Cardiac fibroblast (primary cell): Measurements from ENCODE around the gene VGLL2.

Experiments
- DNase-seq, 2 donors: peaks; one replicate each; pipeline versions ENCODE4 v3.0.0 to v3.0.0-alpha.2; 2010; ENCODE audit warnings: low read depth in 2 of 2
- H3K4me3 ChIP-seq, 2 donors: replicated peaks in 1 of 2; 1 replicate in 1 of 2; 2 replicates in 1 of 2; pipeline ENCODE4 v1.5.1; 2011; ENCODE audit warnings: low read depth in 2 of 2, low read length in 2 of 2, mild to moderate bottlenecking in 2 of 2, moderate library complexity in 1 of 2
- CTCF ChIP-seq: IDR thresholded peaks from one replicate; pipeline ENCODE4 v1.5.1; 2011; ENCODE audit warnings: low read depth, mild to moderate bottlenecking, low read length, inconsistent platforms

VGLL2 gene

GRCh38 chr6:117298941-117299340, 33.6 kb downstream of the VGLL2 start:
- H3K4me3 ChIP-seq = no peak overlapping the region
- no peak for DNase-seq
- no peak for TF ChIP-seq CTCF

- no peak overlapping the region for H3K4me3 ChIP-seq
- DNase-seq = no peak
- no peak for TF ChIP-seq CTCF
Observed at GRCh38 chr6:117303323-117303722, 38.0 kb downstream of the VGLL2 start.

DNA sequence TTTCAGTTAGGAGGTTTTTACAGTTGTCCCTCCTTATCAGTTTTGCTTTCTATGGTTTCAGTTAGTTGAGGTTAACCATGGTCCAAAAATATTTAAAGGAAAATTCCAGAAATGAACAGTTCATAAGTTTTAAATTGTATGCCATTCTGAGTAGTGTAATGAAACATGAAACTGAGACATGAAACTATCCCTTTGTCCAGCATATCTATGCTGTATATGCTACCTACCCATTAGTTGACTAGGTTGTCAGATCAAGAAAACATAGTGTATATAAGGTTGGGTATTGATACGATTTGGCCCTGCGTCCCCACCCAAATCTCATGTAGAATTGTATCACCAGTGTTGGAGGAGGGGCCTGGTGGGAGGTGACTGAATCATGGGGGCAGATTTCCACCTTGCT, 39.1 kb downstream of the VGLL2 start:
- no peak for TF ChIP-seq CTCF
- no peak for DNase-seq

GRCh38 chr6:117306227-117306790, 41.0 kb downstream of the VGLL2 start:
- TF ChIP-seq CTCF = no peak
- H3K4me3 ChIP-seq = no peak overlapping the region
- DNase-seq = no peak

More for the DNA sequence above, 39.1 kb downstream of the VGLL2 start:
- no peak overlapping the region for H3K4me3 ChIP-seq

- no peak overlapping the region for H3K4me3 ChIP-seq
- DNase-seq = no peak
- TF ChIP-seq CTCF = no peak
Observed at GRCh38 chr6:117307655-117308054, 42.3 kb downstream of the VGLL2 start.

GRCh38 chr6:117309069-117309468, 43.7 kb downstream of the VGLL2 start:
- no peak overlapping the region for H3K4me3 ChIP-seq
- no peak for DNase-seq
- no peak for TF ChIP-seq CTCF

DNA sequence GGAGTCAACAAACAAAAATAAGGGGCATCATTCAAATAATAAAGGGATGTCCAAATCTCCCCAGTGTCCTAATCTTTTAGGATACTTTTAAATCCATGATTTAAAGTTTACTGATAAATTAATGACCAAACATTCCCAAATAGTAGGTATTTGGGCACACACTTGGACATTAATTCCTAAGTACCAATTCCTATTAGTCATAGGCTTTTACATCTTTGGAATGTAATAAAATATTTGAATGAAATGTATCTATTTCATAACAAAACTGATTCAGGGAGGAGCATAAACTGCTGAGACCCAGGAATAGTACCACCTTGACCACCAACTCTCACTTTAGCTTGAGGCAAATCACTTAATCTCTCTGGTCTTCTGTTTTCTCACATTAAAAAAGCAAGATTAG, 44.3 kb downstream of the VGLL2 start:
- TF ChIP-seq CTCF = no peak
- H3K4me3 ChIP-seq = no peak overlapping the region
- no peak for DNase-seq
